Epithelial cell of esophagus (primary cell): ENCODE results near the gene LRMDA.

Experiments
- DNase-seq: peaks from one replicate; pipeline ENCODE4 v3.0.0; 2010; ENCODE audit warnings: low read depth
- H3K4me3 ChIP-seq: 2 replicates; pipeline ENCODE4 v1.5.1; 2011; ENCODE audit warnings: mild to moderate bottlenecking, low read length, control low read depth
- CTCF ChIP-seq: IDR thresholded peaks from 2 replicates; pipeline ENCODE4 v1.5.1; 2011; ENCODE audit warnings: low read depth, mild to moderate bottlenecking, low read length, control low read depth, inconsistent platforms; ENCODE audit not compliant: insufficient read depth; ENCODE audit errors: missing control alignments

The LRMDA gene

GRCh38 chr10:75466886-75467285 lies 35.5 kb downstream of the LRMDA start:
- DNase-seq, result peak; percentile 87
- TF ChIP-seq CTCF, result no peak
- no peak overlapping the region for H3K4me3 ChIP-seq

- TF ChIP-seq CTCF, result no peak
- no peak overlapping the region for H3K4me3 ChIP-seq
- no peak for DNase-seq
Observed at GRCh38 chr10:75468612-75469005, 37.2 kb downstream of the LRMDA start.

- H3K4me3 ChIP-seq, result no peak overlapping the region
- DNase-seq, result peak; percentile 97
Observed at GRCh38 chr10:75469006-75469616, 37.7 kb downstream of the LRMDA start.

GRCh38 chr10:75470901-75471300 lies 39.5 kb downstream of the LRMDA start:
- no peak for TF ChIP-seq CTCF
- DNase-seq, result no peak

More at GRCh38 chr10:75469006-75469616, 37.7 kb downstream of the LRMDA start:
- no peak for TF ChIP-seq CTCF

GRCh38 chr10:75472685-75473084 lies 41.3 kb downstream of the LRMDA start:
- TF ChIP-seq CTCF, result no peak
- H3K4me3 ChIP-seq, result no peak overlapping the region
- DNase-seq, result no peak

More at GRCh38 chr10:75470901-75471300, 39.5 kb downstream of the LRMDA start:
- H3K4me3 ChIP-seq, result no peak overlapping the region

GRCh38 chr10:75474106-75474505 lies 42.7 kb downstream of the LRMDA start:
- no peak for DNase-seq
- no peak overlapping the region for H3K4me3 ChIP-seq
- TF ChIP-seq CTCF, result no peak
